Measurements from ENCODE around the gene URB2.

The URB2 gene

DNA sequence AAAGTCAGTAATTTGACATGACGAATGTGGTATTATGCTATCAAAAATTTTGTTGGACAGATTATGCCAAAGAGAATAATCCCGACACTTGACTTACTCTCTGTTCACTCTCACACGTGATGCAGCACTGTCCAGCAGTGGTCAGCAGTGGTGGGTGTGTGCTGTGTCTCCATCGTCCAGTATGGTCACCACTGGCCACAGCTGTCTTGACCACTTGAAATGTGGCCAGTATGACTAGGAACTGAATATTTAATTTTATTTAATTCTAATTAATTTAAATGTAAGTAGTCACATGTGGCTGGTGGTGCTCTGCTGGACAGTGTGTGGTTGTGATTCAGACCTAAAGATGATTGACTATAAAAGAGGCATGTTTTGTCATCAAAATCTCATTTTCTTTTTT, 24.0 kb downstream of the URB2 start (continued):
- TF ChIP-seq, protein P1, sequence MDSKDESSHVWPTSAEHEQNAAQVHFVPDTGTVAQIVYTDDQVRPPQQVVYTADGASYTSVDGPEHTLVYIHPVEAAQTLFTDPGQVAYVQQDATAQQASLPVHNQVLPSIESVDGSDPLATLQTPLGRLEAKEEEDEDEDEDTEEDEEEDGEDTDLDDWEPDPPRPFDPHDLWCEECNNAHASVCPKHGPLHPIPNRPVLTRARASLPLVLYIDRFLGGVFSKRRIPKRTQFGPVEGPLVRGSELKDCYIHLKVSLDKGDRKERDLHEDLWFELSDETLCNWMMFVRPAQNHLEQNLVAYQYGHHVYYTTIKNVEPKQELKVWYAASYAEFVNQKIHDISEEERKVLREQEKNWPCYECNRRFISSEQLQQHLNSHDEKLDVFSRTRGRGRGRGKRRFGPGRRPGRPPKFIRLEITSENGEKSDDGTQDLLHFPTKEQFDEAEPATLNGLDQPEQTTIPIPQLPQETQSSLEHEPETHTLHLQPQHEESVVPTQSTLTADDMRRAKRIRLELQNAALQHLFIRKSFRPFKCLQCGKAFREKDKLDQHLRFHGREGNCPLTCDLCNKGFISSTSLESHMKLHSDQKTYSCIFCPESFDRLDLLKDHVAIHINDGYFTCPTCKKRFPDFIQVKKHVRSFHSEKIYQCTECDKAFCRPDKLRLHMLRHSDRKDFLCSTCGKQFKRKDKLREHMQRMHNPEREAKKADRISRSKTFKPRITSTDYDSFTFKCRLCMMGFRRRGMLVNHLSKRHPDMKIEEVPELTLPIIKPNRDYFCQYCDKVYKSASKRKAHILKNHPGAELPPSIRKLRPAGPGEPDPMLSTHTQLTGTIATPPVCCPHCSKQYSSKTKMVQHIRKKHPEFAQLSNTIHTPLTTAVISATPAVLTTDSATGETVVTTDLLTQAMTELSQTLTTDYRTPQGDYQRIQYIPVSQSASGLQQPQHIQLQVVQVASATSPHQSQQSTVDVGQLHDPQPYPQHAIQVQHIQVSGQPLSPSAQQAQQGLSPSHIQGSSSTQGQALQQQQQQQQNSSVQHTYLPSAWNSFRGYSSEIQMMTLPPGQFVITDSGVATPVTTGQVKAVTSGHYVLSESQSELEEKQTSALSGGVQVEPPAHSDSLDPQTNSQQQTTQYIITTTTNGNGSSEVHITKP (tag by site-specific recombination; IDR thresholded peaks at IDR 0.05), result no peak
- TF ChIP-seq ZNF280D (tag by site-specific recombination; IDR thresholded peaks at IDR 0.05), result no peak
- no peak for TF ChIP-seq ZBTB8A (tag by site-specific recombination; IDR thresholded peaks at IDR 0.05)
- no peak for TF ChIP-seq REPIN1 (tag by site-specific recombination; IDR thresholded peaks at IDR 0.05; ENCODE audit: low read depth)
- TF ChIP-seq ZNF391 (tag by site-specific recombination; IDR thresholded peaks at IDR 0.05; ENCODE audit: borderline replicate concordance, low read depth), result no peak

GRCh38 chr1:229651546-229651945, 25.5 kb downstream of the URB2 start:
- CTCF ChIA-PET, result interaction anchor here (0.6 to 1.3 kb wide), 5 partner anchors 10 to 658 kb away, joined by 3 to 4 read pairs (median 3); no protein-coding TSS in a partner anchor
- Histone ChIP-seq H3K4me3 (ENCODE audit: low read depth, low read length) (no peak overlapping the region), H3K36me3 (ENCODE audit: control insufficient read depth in 2 of 2, insufficient read depth in 1 of 2, low read length in 2 of 2) (peaks cover 74 to 90% of the 10 kb centered on the region in 2 experiments), H3K4me1 (ENCODE audit: control insufficient read depth, insufficient read depth, low read length) (no peaks in the 10 kb centered on the region), H3K27ac (ENCODE audit: extremely low read depth, low read depth, low read length) (no peak overlapping the region), H3K9me3 (ENCODE audit: control insufficient read depth, insufficient read depth, low read depth, low read length) (no peaks in the 10 kb centered on the region)
- TF ChIP-seq ZNF214 (tag by site-specific recombination; IDR thresholded peaks at IDR 0.05; ENCODE audit: borderline replicate concordance), result no peak
- POLR2A ChIA-PET, result interaction anchor here (0.6 kb wide), 1 partner anchor 279 kb away, joined by 6 read pairs; no protein-coding TSS in a partner anchor

DNA sequence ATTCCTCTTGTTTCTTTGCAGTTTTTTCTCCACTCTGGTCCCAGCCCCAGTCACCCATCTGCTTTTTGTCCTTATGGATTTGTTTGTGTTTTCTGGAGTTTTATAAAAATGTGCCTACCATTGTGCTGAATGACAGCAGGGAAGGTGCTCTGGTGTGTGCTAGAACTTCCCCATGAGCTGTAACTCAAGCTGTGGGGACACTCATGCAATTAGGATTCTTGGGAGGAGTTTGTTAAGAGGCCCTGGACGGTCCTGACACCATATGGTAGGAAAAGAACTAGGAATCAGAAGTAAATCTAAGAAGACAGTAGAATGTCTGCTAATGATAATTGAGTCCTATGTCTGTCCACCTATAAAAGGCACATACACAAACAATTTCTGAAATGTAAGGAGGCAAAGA, 27.4 kb downstream of the URB2 start:
- POLR2A ChIA-PET, result no interaction called here
- TF ChIP-seq HOXD13 (CRISPR knock-in tag; IDR thresholded peaks at IDR 0.05; ENCODE audit: borderline replicate concordance), result no peak
- no peak for TF ChIP-seq ZNF16 (tag by site-specific recombination; IDR thresholded peaks at IDR 0.05; ENCODE audit: low read depth)
- no peak for TF ChIP-seq ZNF529 (tag by site-specific recombination; IDR thresholded peaks at IDR 0.05; ENCODE audit: insufficient replicate concordance)
- TF ChIP-seq ZNF514 (tag by site-specific recombination; IDR thresholded peaks at IDR 0.05), result no peak
- no peak for TF ChIP-seq ZNF148 (tag by site-specific recombination; IDR thresholded peaks at IDR 0.05; ENCODE audit: borderline replicate concordance)
- no peak for TF ChIP-seq ZNF776 (tag by site-specific recombination; IDR thresholded peaks at IDR 0.05; ENCODE audit: borderline replicate concordance)
- no peak for TF ChIP-seq OVOL3 (tag by site-specific recombination; IDR thresholded peaks at IDR 0.05)
- TF ChIP-seq ZNF2 (tag by site-specific recombination; IDR thresholded peaks at IDR 0.05), result no peak
- TF ChIP-seq ZBTB17 (tag by site-specific recombination; IDR thresholded peaks at IDR 0.05), result no peak
- no peak for TF ChIP-seq ZSCAN18 (tag by site-specific recombination; IDR thresholded peaks at IDR 0.05)
- peaks cover 61 to 90% of the 10 kb centered on the region in 2 experiments for H3K36me3 ChIP-seq (ENCODE audit: control insufficient read depth in 2 of 2, insufficient read depth in 1 of 2, low read length in 2 of 2)

More for the DNA sequence above, 27.4 kb downstream of the URB2 start:
- H3K4me3 ChIP-seq (ENCODE audit: low read depth, low read length), result no peak overlapping the region
- H3K9me3 ChIP-seq (ENCODE audit: control insufficient read depth, insufficient read depth, low read depth, low read length), result no peaks in the 10 kb centered on the region
- CTCF ChIA-PET, result no interaction called here
- H3K4me1 ChIP-seq (ENCODE audit: control insufficient read depth, insufficient read depth, low read length), result no peaks in the 10 kb centered on the region
- H3K27ac ChIP-seq (ENCODE audit: extremely low read depth, low read depth, low read length), result no peak overlapping the region
